Measurements from ENCODE around the gene PCDHGB4.

- no peak for TF ChIP-seq GATA2 (IDR thresholded peaks at IDR 0.05; ENCODE audit: low read depth, low read length)
- TF ChIP-seq GATA3 (IDR thresholded peaks at IDR 0.05; ENCODE audit: low read depth, low read length): no peak
Measured at GRCh38 chr5:141413540-141414069, 26.1 kb downstream of the PCDHGB4 start.

All from SH-SY5Y (cell line).